Neuronal stem cell (in vitro differentiated cells): Measurements from ENCODE around the gene FRS2.

Source experiments
- DNase-seq: peaks from one replicate; pipeline ENCODE4 v3.0.0-alpha.2; 2013; ENCODE audit warnings: low spot score
- H2AFZ ChIP-seq: one replicate; pipeline ENCODE4 v1.6.1; 2013; ENCODE audit warnings: mild to moderate bottlenecking, low read length, inconsistent platforms
- H2AK5ac ChIP-seq: 2 replicates; pipeline ENCODE4 v1.6.1; 2013; ENCODE audit warnings: low read depth, mild to moderate bottlenecking, inconsistent platforms, low read length, moderate library complexity, mixed read lengths
- H2BK120ac ChIP-seq: 2 replicates; pipeline ENCODE4 v1.6.1; 2013; ENCODE audit warnings: low read depth, mild to moderate bottlenecking, inconsistent platforms, low read length, moderate library complexity, mixed read lengths
- H2BK12ac ChIP-seq: one replicate; pipeline ENCODE4 v1.6.1; 2013; ENCODE audit warnings: low read length, inconsistent platforms
- H2BK15ac ChIP-seq: 2 replicates; pipeline ENCODE4 v1.6.1; 2013; ENCODE audit warnings: mild to moderate bottlenecking, low read length, inconsistent platforms, mixed read lengths
- H2BK5ac ChIP-seq: one replicate; pipeline ENCODE4 v1.6.1; 2013; ENCODE audit warnings: inconsistent platforms, mild to moderate bottlenecking, low read length, moderate library complexity
- H3K14ac ChIP-seq: one replicate; pipeline ENCODE4 v1.6.1; 2013; ENCODE audit warnings: low read length, inconsistent platforms
- H3K18ac ChIP-seq: 2 replicates; pipeline ENCODE4 v1.6.1; 2013; ENCODE audit warnings: low read length, inconsistent platforms
- H3K23ac ChIP-seq: 2 replicates; pipeline ENCODE4 v1.6.1; 2013; ENCODE audit warnings: low read depth, mild to moderate bottlenecking, mixed read lengths, low read length, inconsistent platforms; ENCODE audit not compliant: poor library complexity
- H3K27ac ChIP-seq: replicated peaks from 3 replicates; pipeline ENCODE4 v1.5.1; 2013; ENCODE audit warnings: low read length, inconsistent platforms
- H3K27me3 ChIP-seq, 3 experiments: 2 replicates each; pipeline ENCODE4 v1.6.1; 2013; ENCODE audit warnings: low read length in 3 of 3, mild to moderate bottlenecking in 2 of 3, inconsistent platforms in 1 of 3, low read depth in 1 of 3, mixed read lengths in 1 of 3, moderate library complexity in 1 of 3; ENCODE audit not compliant: control insufficient read depth in 3 of 3, insufficient read depth in 3 of 3
- H3K36me3 ChIP-seq, 2 donors: replicated peaks in 1 of 2; 2 replicates each; pipeline ENCODE4 v1.6.1; 2013; ENCODE audit warnings: low read length in 2 of 2; ENCODE audit not compliant: control insufficient read depth in 2 of 2, insufficient read depth in 2 of 2
- H3K4ac ChIP-seq: 2 replicates; pipeline ENCODE4 v1.6.1; 2013; ENCODE audit warnings: inconsistent platforms, mild to moderate bottlenecking, low read length, moderate library complexity
- H3K4me1 ChIP-seq, 2 donors: 1 replicate in 1 of 2; 2 replicates in 1 of 2; pipeline ENCODE4 v1.6.1; 2013; ENCODE audit warnings: low read length in 2 of 2, low read depth in 1 of 2; ENCODE audit not compliant: control insufficient read depth in 2 of 2, insufficient read depth in 1 of 2
- H3K4me2 ChIP-seq: one replicate; pipeline ENCODE4 v1.6.1; 2013; ENCODE audit warnings: mild to moderate bottlenecking, low read length, inconsistent platforms; ENCODE audit not compliant: insufficient read depth, poor library complexity, severe bottlenecking
- H3K4me3 ChIP-seq, 2 donors: 2 replicates each; pipeline ENCODE4 v1.5.1; 2013; ENCODE audit warnings: low read length in 2 of 2, mild to moderate bottlenecking in 2 of 2, inconsistent platforms in 1 of 2, moderate library complexity in 1 of 2
- H3K79me1 ChIP-seq: one replicate; pipeline ENCODE4 v1.6.1; 2013; ENCODE audit warnings: low read depth, mild to moderate bottlenecking, inconsistent platforms, low read length, moderate library complexity
- H3K9ac ChIP-seq: one replicate; pipeline ENCODE4 v1.6.1; 2013; ENCODE audit warnings: mild to moderate bottlenecking, low read depth, low read length, inconsistent platforms; ENCODE audit not compliant: poor library complexity
- H3K9me3 ChIP-seq, 2 donors: replicated peaks in 1 of 2; 2 replicates each; pipeline versions ENCODE3 to v1.6.1; 2013; ENCODE audit warnings: low read length in 2 of 2, mild to moderate bottlenecking in 2 of 2, inconsistent platforms in 1 of 2, low read depth in 1 of 2, mixed read lengths in 1 of 2, moderate library complexity in 1 of 2; ENCODE audit not compliant: control insufficient read depth in 2 of 2, insufficient read depth in 1 of 2
- H4K8ac ChIP-seq: one replicate; pipeline ENCODE4 v1.6.1; 2013; ENCODE audit warnings: low read depth, mild to moderate bottlenecking, inconsistent platforms, low read length, moderate library complexity
- H4K91ac ChIP-seq: one replicate; pipeline ENCODE4 v1.6.1; 2013; ENCODE audit warnings: low read length, low read depth, mild to moderate bottlenecking, inconsistent platforms; ENCODE audit not compliant: poor library complexity
- whole genome bisulfite sequencing, 2 donors: extraction: QIAGEN DNeasy Blood & Tissue Kit; methylation state at CpG; one replicate each; pipeline ENCODE4 v1.1.7; 2013; ENCODE audit warnings: missing lambda C conversion rate in 2 of 2, mixed read lengths in 1 of 2; ENCODE audit not compliant: insufficient read length in 2 of 2, insufficient replicate concordance in 1 of 2; ENCODE audit errors: extremely low coverage in 2 of 2; 5-methylcytosine and 5-hydroxymethylcytosine counted together

The FRS2 gene

GRCh38 chr12:69440016-69440415 is 30.2 kb upstream of the FRS2 start:
- Histone ChIP-seq H3K23ac (no peak overlapping the region), H2BK120ac (no peak overlapping the region), H4K91ac (no peak overlapping the region), H3K14ac (no peak overlapping the region), H2BK5ac (no peak overlapping the region), H3K4me2 (no peak overlapping the region), H2AFZ (no peak overlapping the region), H3K27ac (no peak overlapping the region), H3K27me3 (no peaks in the 10 kb centered on the region), H3K36me3 (no peaks in the 10 kb centered on the region), H2BK15ac (no peak overlapping the region), H4K8ac (no peak overlapping the region), H3K4me1 (no peaks in the 10 kb centered on the region), H2BK12ac (no peak overlapping the region), H3K4me3 (no peak overlapping the region), H3K4ac (no peak overlapping the region), H3K9ac (no peak overlapping the region), H3K79me1 (no peaks in the 10 kb centered on the region), H3K18ac (no peak overlapping the region), H2AK5ac (no peak overlapping the region), H3K9me3 (no peaks in the 10 kb centered on the region)
- WGBS, 2 donors = no CpG with 5 or more reads among the region's 3 CpGs
- no peak for DNase-seq

- H3K36me3 ChIP-seq = no peaks in the 10 kb centered on the region
- no peak overlapping the region for H2AK5ac ChIP-seq
- H3K4me2 ChIP-seq = no peak overlapping the region
- no peak overlapping the region for H3K27ac ChIP-seq
- no peak overlapping the region for H3K9ac ChIP-seq
- no peak overlapping the region for H2BK5ac ChIP-seq
- H2BK12ac ChIP-seq = no peak overlapping the region
- no peak overlapping the region for H3K18ac ChIP-seq
- H3K4me3 ChIP-seq = no peak overlapping the region
- no peak overlapping the region for H2BK120ac ChIP-seq
- no peak overlapping the region for H2AFZ ChIP-seq
- no peaks in the 10 kb centered on the region for H3K79me1 ChIP-seq
- H3K4me1 ChIP-seq = no peaks in the 10 kb centered on the region
- no peak overlapping the region for H3K4ac ChIP-seq
- no peak overlapping the region for H3K14ac ChIP-seq
- no peaks in the 10 kb centered on the region for H3K27me3 ChIP-seq
- no peak overlapping the region for H2BK15ac ChIP-seq
- H4K8ac ChIP-seq = no peak overlapping the region
- no peaks in the 10 kb centered on the region for H3K9me3 ChIP-seq
- no CpG with 5 or more reads among the region's 2 CpGs for WGBS, 2 donors
- DNase-seq = no peak
- no peak overlapping the region for H3K23ac ChIP-seq
- H4K91ac ChIP-seq = no peak overlapping the region
These were observed 29.3 kb upstream of the FRS2 start for GRCh38 chr12:69440886-69441285.

- H3K27ac ChIP-seq = no peak overlapping the region
- H4K91ac ChIP-seq = no peak overlapping the region
- no peaks in the 10 kb centered on the region for H3K79me1 ChIP-seq
- H3K4ac ChIP-seq = no peak overlapping the region
- no peak overlapping the region for H2BK120ac ChIP-seq
- no CpG with 5 or more reads among the region's 3 CpGs for WGBS, 2 donors
- no peak overlapping the region for H3K23ac ChIP-seq
- no peak overlapping the region for H2BK15ac ChIP-seq
- H3K4me1 ChIP-seq = no peaks in the 10 kb centered on the region
- no peak overlapping the region for H2BK12ac ChIP-seq
- no peak overlapping the region for H3K4me3 ChIP-seq
- H2BK5ac ChIP-seq = no peak overlapping the region
- no peak overlapping the region for H3K9ac ChIP-seq
- no peak overlapping the region for H2AK5ac ChIP-seq
- no peak for DNase-seq
- no peak overlapping the region for H4K8ac ChIP-seq
- H3K14ac ChIP-seq = no peak overlapping the region
- no peaks in the 10 kb centered on the region for H3K27me3 ChIP-seq
- H2AFZ ChIP-seq = no peak overlapping the region
- no peak overlapping the region for H3K4me2 ChIP-seq
- H3K18ac ChIP-seq = peak overlapping the region; percentile 5
- H3K36me3 ChIP-seq = no peaks in the 10 kb centered on the region
- H3K9me3 ChIP-seq = no peaks in the 10 kb centered on the region
These were observed 27.3 kb upstream of the FRS2 start for GRCh38 chr12:69442894-69443293.

GRCh38 chr12:69443916-69444315 is 26.3 kb upstream of the FRS2 start:
- no peak overlapping the region for H2AFZ ChIP-seq
- H2AK5ac ChIP-seq = no peak overlapping the region

More at GRCh38 chr12:69443916-69444315, 26.3 kb upstream of the FRS2 start:
- H3K4me1 ChIP-seq = no peaks in the 10 kb centered on the region
- no peak overlapping the region for H4K91ac ChIP-seq
- H3K36me3 ChIP-seq = no peaks in the 10 kb centered on the region
- H2BK15ac ChIP-seq = no peak overlapping the region
- no peaks in the 10 kb centered on the region for H3K79me1 ChIP-seq
- H3K9me3 ChIP-seq = no peaks in the 10 kb centered on the region
- H3K4me3 ChIP-seq = no peak overlapping the region
- WGBS, 2 donors = no CpG with 5 or more reads among the region's 5 CpGs
- H3K14ac ChIP-seq = no peak overlapping the region
- no peak overlapping the region for H2BK120ac ChIP-seq
- H3K9ac ChIP-seq = no peak overlapping the region
- no peak overlapping the region for H3K27ac ChIP-seq
- H3K27me3 ChIP-seq = no peaks in the 10 kb centered on the region
- H3K4me2 ChIP-seq = no peak overlapping the region
- H2BK5ac ChIP-seq = no peak overlapping the region
- H2BK12ac ChIP-seq = no peak overlapping the region
- H3K4ac ChIP-seq = no peak overlapping the region
- no peak overlapping the region for H3K23ac ChIP-seq
- no peak for DNase-seq
- H4K8ac ChIP-seq = no peak overlapping the region
- no peak overlapping the region for H3K18ac ChIP-seq
